T-cell (primary cell): ENCODE measurements around the gene GDF7. TPM values are rescaled to one million over a fixed set of nuclear protein-coding genes. Genes with fewer than 3 reads are reported as not detected.

Experiments used
- ATAC-seq, 4 experiments: fragments of 200-7000 bp in 3 of 4; fragments of 150-1000 bp in 1 of 4; cut with Tn5 transposase; replicated peaks in 1 of 4; 1 replicate in 3 of 4; 2 replicates in 1 of 4; pipeline ENCODE4 v1.10.0; 2021; ENCODE audit warnings: moderate library complexity in 3 of 4, mild to moderate bottlenecking in 2 of 4, moderate number of reproducible peaks in 1 of 4
- CTCF ChIA-PET, 2 donors: fragments of 300-600 bp; sonication (Branson Sonifier 250); formaldehyde crosslinking; loops; one replicate each; lab custom pipeline; 2022; ENCODE audit warnings: antibody characterized with exemption in 2 of 2; lab: Charles Lee
- POLR2A ChIA-PET, 2 donors: fragments of 300-600 bp; sonication (Branson Sonifier 250); formaldehyde crosslinking; loops; one replicate each; lab custom pipeline; 2022; ENCODE audit warnings: antibody characterized with exemption in 2 of 2; lab: Charles Lee
- DNase-seq, 35 experiments: peaks; one replicate each; pipeline versions ENCODE4 v3.0.0 to v3.0.0-alpha.2; 2013 to 2023
- H3K27ac ChIP-seq: one replicate; pipeline ENCODE4 v1.5.1; 2013; ENCODE audit warnings: low read length
- H3K27me3 ChIP-seq, 2 experiments: replicated peaks in 1 of 2; 1 replicate in 1 of 2; 2 replicates in 1 of 2; pipeline versions ENCODE4 v1.6.1 to v1.7.0; 2013; ENCODE audit warnings: low read length in 1 of 2, mixed read lengths in 1 of 2; ENCODE audit not compliant: control insufficient read depth in 2 of 2, insufficient read depth in 2 of 2; ENCODE audit errors: extremely low read depth in 1 of 2
- H3K36me3 ChIP-seq, 2 donors: 1 replicate in 1 of 2; 2 replicates in 1 of 2; pipeline versions ENCODE4 v1.6.1 to v1.7.0; 2013; ENCODE audit warnings: low read length in 1 of 2; ENCODE audit not compliant: control insufficient read depth in 2 of 2, insufficient read depth in 1 of 2; ENCODE audit errors: extremely low read depth in 1 of 2
- H3K4me1 ChIP-seq, 2 experiments: 1 replicate in 1 of 2; 2 replicates in 1 of 2; pipeline versions ENCODE4 v1.6.1 to v1.7.0; 2013; ENCODE audit warnings: low read length in 2 of 2, mixed read lengths in 1 of 2; ENCODE audit not compliant: insufficient read depth in 2 of 2, control insufficient read depth in 1 of 2; ENCODE audit errors: extremely low read depth in 1 of 2
- H3K4me3 ChIP-seq, 2 donors: 1 replicate in 1 of 2; 2 replicates in 1 of 2; pipeline versions ENCODE4 v1.5.1 to v1.7.0; 2013; ENCODE audit warnings: mild to moderate bottlenecking in 2 of 2, low read length in 1 of 2, moderate library complexity in 1 of 2; ENCODE audit not compliant: control insufficient read depth in 1 of 2; ENCODE audit errors: extremely low read depth in 1 of 2
- H3K9me3 ChIP-seq: 2 replicates; pipeline ENCODE4 v1.7.0; 2013
- H3K27ac Mint-ChIP-seq, 2 donors: one replicate each; pipeline ENCODE4 v1.8.0; 2020 to 2021; ENCODE audit warnings: mild to moderate bottlenecking in 2 of 2, mixed read lengths in 2 of 2
- H3K27me3 Mint-ChIP-seq, 2 donors: one replicate each; pipeline ENCODE4 v1.8.0; 2021 to 2022; ENCODE audit warnings: mixed read lengths in 2 of 2
- H3K36me3 Mint-ChIP-seq: one replicate; pipeline ENCODE4 v1.8.0; 2021; ENCODE audit warnings: mixed read lengths
- H3K4me1 Mint-ChIP-seq, 3 donors: one replicate each; pipeline ENCODE4 v1.8.0; 2020 to 2022; ENCODE audit warnings: mixed read lengths in 3 of 3, mild to moderate bottlenecking in 1 of 3
- H3K4me3 Mint-ChIP-seq, 3 donors: one replicate each; pipeline ENCODE4 v1.8.0; 2020 to 2022; ENCODE audit warnings: mild to moderate bottlenecking in 3 of 3, mixed read lengths in 3 of 3, moderate library complexity in 3 of 3
- H3K9me3 Mint-ChIP-seq, 3 donors: one replicate each; pipeline ENCODE4 v1.8.0; 2020 to 2022; ENCODE audit warnings: mixed read lengths in 3 of 3
- WGBS: methylation state at CpG from one replicate; pipeline ENCODE4 v1.1.5; 2013; ENCODE audit warnings: missing lambda C conversion rate; ENCODE audit not compliant: insufficient coverage; 5-methylcytosine and 5-hydroxymethylcytosine counted together
- total RNA-seq, 35 experiments: library from RNA in 6 of 35; stranded (reverse) in 6 of 35; fragments of 120-200 nt in 1 of 35; gene quantifications; one replicate each; pipeline versions ENCODE4 v1.2.1 to v1.2.4 and lab custom pipeline; 2013 to 2026

GDF7 gene
- total RNA-seq, 5 donors from 2014 or later (not counting 1 experiment from before 2014, with no cell fraction given) = 0.10 to 0.51 (median 0.16) TPM

GRCh38 chr2:20673686-20674308 lies 6.9 kb downstream of the GDF7 start:
- Histone ChIP-seq H3K4me3 (no peak overlapping the region), H3K4me1 (peaks cover 0 to 15% of the 10 kb centered on the region in 2 experiments), H3K27me3 (peaks cover 12 to 50% of the 10 kb centered on the region in 2 experiments), H3K9me3 (no peaks in the 10 kb centered on the region), H3K27ac (no peak overlapping the region), H3K36me3 (no peaks in the 10 kb centered on the region)
- ChIA-PET POLR2A (interaction anchor here in 1 of 2 donors (0.6 kb wide), 1 partner anchor 12 kb away, joined by 3 read pairs; no protein-coding TSS in a partner anchor), CTCF (interaction anchor here in 1 of 2 donors (1.2 kb wide), 1 partner anchor 12 kb away, joined by 4 read pairs; no protein-coding TSS in a partner anchor)
- peaks cover 2 to 10% (median 6%) of the 10 kb centered on the region in 3 donors for H3K4me1 Mint-ChIP-seq
- DNase-seq (no peak), ATAC-seq (no peak)
- peaks cover 9 to 43% of the 10 kb centered on the region in 2 donors for H3K27me3 Mint-ChIP-seq
- no peak overlapping the region for H3K27ac Mint-ChIP-seq
- no peaks in the 10 kb centered on the region for H3K36me3 Mint-ChIP-seq
- no peaks in the 10 kb centered on the region for H3K9me3 Mint-ChIP-seq
- H3K4me3 Mint-ChIP-seq = no peak overlapping the region
- 85% methylated on average over 3 of the region's 5 CpGs for WGBS

- ATAC-seq (no peak), DNase-seq (no peak)
- Histone ChIP-seq H3K4me1 (peaks cover 0 to 14% of the 10 kb centered on the region in 2 experiments), H3K27ac (no peak overlapping the region), H3K4me3 (no peak overlapping the region), H3K9me3 (no peaks in the 10 kb centered on the region), H3K27me3 (peaks cover 12 to 44% of the 10 kb centered on the region in 2 experiments), H3K36me3 (no peaks in the 10 kb centered on the region)
- ChIA-PET POLR2A (no interaction called here), CTCF (no interaction called here)
- 60% methylated on average over 2 of the region's 11 CpGs for WGBS
- peaks cover 2 to 7% (median 6%) of the 10 kb centered on the region in 3 donors for H3K4me1 Mint-ChIP-seq
- H3K4me3 Mint-ChIP-seq = no peak overlapping the region
- peaks cover 9 to 37% of the 10 kb centered on the region in 2 donors for H3K27me3 Mint-ChIP-seq
- no peak overlapping the region for H3K27ac Mint-ChIP-seq
- no peaks in the 10 kb centered on the region for H3K36me3 Mint-ChIP-seq
- no peaks in the 10 kb centered on the region for H3K9me3 Mint-ChIP-seq
These were observed 7.5 kb downstream of the GDF7 start for GRCh38 chr2:20674309-20674965.

- no peaks in the 10 kb centered on the region for H3K36me3 Mint-ChIP-seq
- no peak for DNase-seq
- 62% methylated on average over 16 of the region's 16 CpGs for WGBS
These were observed 8.2 kb downstream of the GDF7 start for GRCh38 chr2:20674974-20675679.

GRCh38 chr2:20675701-20676352 lies 8.9 kb downstream of the GDF7 start:
- H3K36me3 ChIP-seq = peaks cover 0 to 4% of the 10 kb centered on the region in 2 donors
- WGBS = 51% methylated on average over 3 of the region's 6 CpGs
- no peak overlapping the region for H3K4me3 ChIP-seq
- POLR2A ChIA-PET = no interaction called here
- H3K27me3 Mint-ChIP-seq = peaks cover 9 to 27% of the 10 kb centered on the region in 2 donors
- DNase-seq (no peak), ATAC-seq (peak; percentile 40 to 64 (median 56))
- H3K9me3 Mint-ChIP-seq = no peaks in the 10 kb centered on the region
- H3K9me3 ChIP-seq = no peaks in the 10 kb centered on the region
- peaks cover 2 to 6% (median 3%) of the 10 kb centered on the region in 3 donors for H3K4me1 Mint-ChIP-seq
- H3K27me3 ChIP-seq = peaks cover 9 to 31% of the 10 kb centered on the region in 2 experiments
- CTCF ChIA-PET = interaction anchor here (0.5 to 1.2 kb wide), 2 partner anchors 14 to 147 kb away, joined by 4 read pairs; partner anchors contain the start of gene LDAH (in 1 of the 2)
- no peak overlapping the region for H3K27ac ChIP-seq
- no peak overlapping the region for H3K27ac Mint-ChIP-seq
- no peak overlapping the region for H3K4me3 Mint-ChIP-seq
- H3K4me1 ChIP-seq = peaks cover 0 to 4% of the 10 kb centered on the region in 2 experiments
- H3K36me3 Mint-ChIP-seq = peaks cover 3% of the 10 kb centered on the region

More at GRCh38 chr2:20674974-20675679, 8.2 kb downstream of the GDF7 start:
- H3K4me3 Mint-ChIP-seq = no peak overlapping the region
- no peaks in the 10 kb centered on the region for H3K9me3 ChIP-seq
- CTCF ChIA-PET = interaction anchor here (0.5 to 1.2 kb wide), 2 partner anchors 14 to 148 kb away, joined by 4 read pairs; partner anchors contain the start of gene LDAH (in 1 of the 2)
- H3K27me3 ChIP-seq = peaks cover 9 to 37% of the 10 kb centered on the region in 2 experiments
- H3K4me1 Mint-ChIP-seq = peaks cover 2 to 6% (median 3%) of the 10 kb centered on the region in 3 donors
- no peak overlapping the region for H3K4me3 ChIP-seq
- H3K27ac ChIP-seq = no peak overlapping the region
- H3K4me1 ChIP-seq = peaks cover 0 to 7% of the 10 kb centered on the region in 2 experiments
- no peak overlapping the region for H3K27ac Mint-ChIP-seq
- POLR2A ChIA-PET = no interaction called here
- no peaks in the 10 kb centered on the region for H3K9me3 Mint-ChIP-seq
- ATAC-seq = no peak
- no peaks in the 10 kb centered on the region for H3K36me3 ChIP-seq
- peaks cover 9 to 30% of the 10 kb centered on the region in 2 donors for H3K27me3 Mint-ChIP-seq

- H3K27me3 Mint-ChIP-seq = peaks cover 6 to 21% of the 10 kb centered on the region in 2 donors
- H3K4me3 Mint-ChIP-seq = no peak overlapping the region
- H3K9me3 Mint-ChIP-seq = no peaks in the 10 kb centered on the region
- Histone ChIP-seq H3K9me3 (no peaks in the 10 kb centered on the region), H3K27ac (no peak overlapping the region), H3K4me1 (no peaks in the 10 kb centered on the region), H3K4me3 (no peak overlapping the region), H3K36me3 (peaks cover under 1 to 9% of the 10 kb centered on the region in 2 donors), H3K27me3 (peaks cover 7 to 24% of the 10 kb centered on the region in 2 experiments)
- ATAC-seq (no peak), DNase-seq (no peak)
- H3K27ac Mint-ChIP-seq = no peak overlapping the region
- H3K4me1 Mint-ChIP-seq = peaks cover 0 to 6% (median 2%) of the 10 kb centered on the region in 3 donors
- ChIA-PET POLR2A (interaction anchor here in 1 of 2 donors (0.7 kb wide), 1 partner anchor 21 kb away, joined by 3 read pairs; no protein-coding TSS in a partner anchor), CTCF (interaction anchor here (0.6 to 1.2 kb wide), 3 partner anchors 15 to 147 kb away, joined by 3 to 4 read pairs (median 4); no protein-coding TSS in a partner anchor)
- H3K36me3 Mint-ChIP-seq = peaks cover 3% of the 10 kb centered on the region
- WGBS = 78% methylated on average over 10 of the region's 12 CpGs
These were observed 9.6 kb downstream of the GDF7 start for GRCh38 chr2:20676353-20677215.
